ENCODE results near the gene RANBP17. TPM values are rescaled to one million over a fixed set of nuclear protein-coding genes. Genes with fewer than 3 reads are reported as not detected.

RANBP17 gene
- total and polyA plus RNA-seq, 2 of the 4 experiments (the other 2 are of a cell fraction), result 8.2 to 29.0 TPM

GRCh38 chr5:171127314-171127713 lies 265.5 kb downstream of the RANBP17 start:
- Histone ChIP-seq H3K4ac (ENCODE audit: low read depth, low read length) (no peak overlapping the region), H3K36me3 (ENCODE audit: control insufficient read depth, insufficient read depth, low read length) (no peaks in the 10 kb centered on the region), H2AFZ (replicated peaks; ENCODE audit: low read length, poor library complexity) (no peak overlapping the region), H3K18ac (ENCODE audit: low read depth, low read length) (no peak overlapping the region), H3K23ac (ENCODE audit: low read depth, low read length) (no peak overlapping the region), H4K8ac (ENCODE audit: low read depth in 2 of 2, low read length in 2 of 2) (no peak overlapping the region; a peak in 1 of 4 replicates), H3K9ac (ENCODE audit: low read depth, low read length) (no peak overlapping the region), H2BK15ac (ENCODE audit: low read depth, low read length) (no peak overlapping the region), H3K9me3 (ENCODE audit: control insufficient read depth, insufficient read depth, low read length) (no peaks in the 10 kb centered on the region), H4K5ac (ENCODE audit: low read depth, low read length) (no peak overlapping the region), H3K4me2 (ENCODE audit: low read depth, low read length) (no peak overlapping the region), H2AK5ac (ENCODE audit: low read depth, low read length) (no peak overlapping the region), H3K14ac (replicated peaks; ENCODE audit: low read depth, low read length) (no peak overlapping the region), H3K4me1 (ENCODE audit: control insufficient read depth, insufficient read depth, low read length) (no peaks in the 10 kb centered on the region), H2BK5ac (ENCODE audit: low read depth, low read length, poor library complexity, severe bottlenecking) (peak overlapping the region; percentile 26), H3K9me1 (ENCODE audit: insufficient read depth, low read length) (no peaks in the 10 kb centered on the region; the same call in 1 of the 2 replicates), H2BK20ac (ENCODE audit: low read depth, low read length) (no peak overlapping the region), H2AK9ac (replicated peaks; ENCODE audit: low read depth, low read length, poor library complexity) (no peak overlapping the region), H3K56ac (ENCODE audit: extremely low read depth, insufficient read depth, low read length) (no peak overlapping the region), H4K20me1 (ENCODE audit: insufficient read depth, low read length) (no peaks in the 10 kb centered on the region), H2BK120ac (ENCODE audit: low read depth, low read length) (no peak overlapping the region), H3K79me1 (ENCODE audit: low read depth in 1 of 2, low read length in 2 of 2) (no peaks in the 10 kb centered on the region; a peak in 1 of 4 replicates), H4K91ac (ENCODE audit: insufficient read depth, low read depth, low read length) (no peak overlapping the region), H3K27ac (ENCODE audit: insufficient read depth, low read length) (no peak overlapping the region), H3K4me3 (ENCODE audit: insufficient read depth, low read depth, low read length) (no peak overlapping the region), H3K27me3 (ENCODE audit: control insufficient read depth, insufficient read depth, low read length) (no peaks in the 10 kb centered on the region)
- ChIA-PET CTCF (no interaction called here), POLR2A (ENCODE audit: unreplicated experiment) (no interaction called here)
- no TSS peak for BruUV-seq (replicated peaks)
- DNase-seq (peak; percentile 57), ATAC-seq (ENCODE audit: low read depth) (peak; percentile 72)
- in situ Hi-C loops (cut with MboI; ENCODE audit: low sequenced_read_pairs) (no loop called here), dilution Hi-C loops (cut with HindIII; ENCODE audit: low sequenced_read_pairs, unreplicated experiment) (no loop called here), intact Hi-C loops (cut with micrococcal nuclease) (no loop called here)
- TF ChIP-seq MXI1 (IDR thresholded peaks at IDR 0.05; ENCODE audit: borderline replicate concordance, low read depth, low read length), result no peak
- WGBS, 2 experiments (ENCODE audit: extremely low coverage in 2 of 2, insufficient read length in 1 of 2), result no CpG with 5 or more reads among the region's 2 CpGs

Data from IMR-90 (cell line).